Measurements from ENCODE around the gene INTS4. TPM values are rescaled to one million over a fixed set of nuclear protein-coding genes. Genes with fewer than 3 reads are reported as not detected.

The INTS4 gene
- total and polyA plus RNA-seq, 2 experiments from 2014 or later = 24.6 to 47.6 TPM

DNA sequence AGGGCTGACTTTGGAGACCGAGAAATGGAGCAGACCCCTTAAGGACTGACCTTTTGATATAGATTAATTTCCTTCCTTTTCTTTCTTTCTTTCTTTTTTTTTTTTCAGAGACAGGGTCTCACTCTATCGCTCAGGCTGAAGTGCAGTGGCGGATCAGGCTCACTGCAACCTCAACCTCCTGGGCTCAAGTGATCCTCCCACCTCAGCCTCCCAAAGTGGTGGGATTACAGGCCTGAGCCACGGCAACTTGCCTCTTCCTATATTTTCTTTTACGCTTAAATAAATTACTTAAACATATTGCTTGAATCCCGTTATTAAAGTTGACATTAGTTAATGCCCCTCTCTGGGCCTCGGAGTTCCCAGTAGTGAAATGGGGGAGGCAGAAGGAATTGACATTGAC, 29.0 kb upstream of the INTS4 start:
- Histone ChIP-seq H4K20me1 (replicated peaks; ENCODE audit: insufficient read depth) (no peaks in the 10 kb centered on the region), H2AFZ (peak overlapping the region; percentile 93), H3K4me1 (ENCODE audit: insufficient read depth) (peaks cover 7% of the 10 kb centered on the region; the same call in 1 of the 2 replicates), H3K4me3 (peak overlapping the region; percentile 71), H3K27me3 (ENCODE audit: insufficient read depth) (no peaks in the 10 kb centered on the region), H3K9me2 (ENCODE audit: insufficient read depth) (no peaks in the 10 kb centered on the region), H3K79me2 (replicated peaks; ENCODE audit: insufficient read depth) (no peaks in the 10 kb centered on the region; the same call in 1 of the 2 replicates), H3K4me2 (peak overlapping the region; percentile 88), H3K27ac (ENCODE audit: low read depth) (no peak overlapping the region), H3K36me3 (ENCODE audit: insufficient read depth) (no peaks in the 10 kb centered on the region), H3F3A (replicated peaks; ENCODE audit: low read depth) (peaks cover 9% of the 10 kb centered on the region)
- TF ChIP-seq EZH2 (IDR thresholded peaks at IDR 0.05; ENCODE audit: low read depth, unreplicated experiment) = no peak
- TF ChIP-seq, protein P1, sequence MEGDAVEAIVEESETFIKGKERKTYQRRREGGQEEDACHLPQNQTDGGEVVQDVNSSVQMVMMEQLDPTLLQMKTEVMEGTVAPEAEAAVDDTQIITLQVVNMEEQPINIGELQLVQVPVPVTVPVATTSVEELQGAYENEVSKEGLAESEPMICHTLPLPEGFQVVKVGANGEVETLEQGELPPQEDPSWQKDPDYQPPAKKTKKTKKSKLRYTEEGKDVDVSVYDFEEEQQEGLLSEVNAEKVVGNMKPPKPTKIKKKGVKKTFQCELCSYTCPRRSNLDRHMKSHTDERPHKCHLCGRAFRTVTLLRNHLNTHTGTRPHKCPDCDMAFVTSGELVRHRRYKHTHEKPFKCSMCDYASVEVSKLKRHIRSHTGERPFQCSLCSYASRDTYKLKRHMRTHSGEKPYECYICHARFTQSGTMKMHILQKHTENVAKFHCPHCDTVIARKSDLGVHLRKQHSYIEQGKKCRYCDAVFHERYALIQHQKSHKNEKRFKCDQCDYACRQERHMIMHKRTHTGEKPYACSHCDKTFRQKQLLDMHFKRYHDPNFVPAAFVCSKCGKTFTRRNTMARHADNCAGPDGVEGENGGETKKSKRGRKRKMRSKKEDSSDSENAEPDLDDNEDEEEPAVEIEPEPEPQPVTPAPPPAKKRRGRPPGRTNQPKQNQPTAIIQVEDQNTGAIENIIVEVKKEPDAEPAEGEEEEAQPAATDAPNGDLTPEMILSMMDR (conservative IDR thresholded peaks at IDR 0.05; ENCODE audit: low read depth in 2 of 2) = no peak
- no peak for TF ChIP-seq ETS1 (IDR thresholded peaks at IDR 0.05)
- no peak for TF ChIP-seq ZNF331 (CRISPR knock-in tag; IDR thresholded peaks at IDR 0.05; ENCODE audit: low read depth)
- no peak for TF ChIP-seq JUNB (IDR thresholded peaks at IDR 0.05; ENCODE audit: unreplicated experiment)
- TF ChIP-seq ZNF114 (CRISPR knock-in tag; IDR thresholded peaks at IDR 0.05) = no peak
- no peak for TF ChIP-seq CREB1 (CRISPR knock-in tag; IDR thresholded peaks at IDR 0.05; ENCODE audit: low read depth)
- TF ChIP-seq STAT1 (IDR thresholded peaks at IDR 0.05; ENCODE audit: unreplicated experiment) = no peak
- no peak for TF ChIP-seq NANOG (IDR thresholded peaks at IDR 0.05; ENCODE audit: borderline replicate concordance)
- TF ChIP-seq, protein P2, sequence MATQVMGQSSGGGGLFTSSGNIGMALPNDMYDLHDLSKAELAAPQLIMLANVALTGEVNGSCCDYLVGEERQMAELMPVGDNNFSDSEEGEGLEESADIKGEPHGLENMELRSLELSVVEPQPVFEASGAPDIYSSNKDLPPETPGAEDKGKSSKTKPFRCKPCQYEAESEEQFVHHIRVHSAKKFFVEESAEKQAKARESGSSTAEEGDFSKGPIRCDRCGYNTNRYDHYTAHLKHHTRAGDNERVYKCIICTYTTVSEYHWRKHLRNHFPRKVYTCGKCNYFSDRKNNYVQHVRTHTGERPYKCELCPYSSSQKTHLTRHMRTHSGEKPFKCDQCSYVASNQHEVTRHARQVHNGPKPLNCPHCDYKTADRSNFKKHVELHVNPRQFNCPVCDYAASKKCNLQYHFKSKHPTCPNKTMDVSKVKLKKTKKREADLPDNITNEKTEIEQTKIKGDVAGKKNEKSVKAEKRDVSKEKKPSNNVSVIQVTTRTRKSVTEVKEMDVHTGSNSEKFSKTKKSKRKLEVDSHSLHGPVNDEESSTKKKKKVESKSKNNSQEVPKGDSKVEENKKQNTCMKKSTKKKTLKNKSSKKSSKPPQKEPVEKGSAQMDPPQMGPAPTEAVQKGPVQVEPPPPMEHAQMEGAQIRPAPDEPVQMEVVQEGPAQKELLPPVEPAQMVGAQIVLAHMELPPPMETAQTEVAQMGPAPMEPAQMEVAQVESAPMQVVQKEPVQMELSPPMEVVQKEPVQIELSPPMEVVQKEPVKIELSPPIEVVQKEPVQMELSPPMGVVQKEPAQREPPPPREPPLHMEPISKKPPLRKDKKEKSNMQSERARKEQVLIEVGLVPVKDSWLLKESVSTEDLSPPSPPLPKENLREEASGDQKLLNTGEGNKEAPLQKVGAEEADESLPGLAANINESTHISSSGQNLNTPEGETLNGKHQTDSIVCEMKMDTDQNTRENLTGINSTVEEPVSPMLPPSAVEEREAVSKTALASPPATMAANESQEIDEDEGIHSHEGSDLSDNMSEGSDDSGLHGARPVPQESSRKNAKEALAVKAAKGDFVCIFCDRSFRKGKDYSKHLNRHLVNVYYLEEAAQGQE (IDR thresholded peaks at IDR 0.05; ENCODE audit: unreplicated experiment) = no peak
- TF ChIP-seq POLR2AphosphoS5 (IDR thresholded peaks at IDR 0.05; ENCODE audit: low read depth) = no peak
- TF ChIP-seq EZH2phosphoT487 (IDR thresholded peaks at IDR 0.05; ENCODE audit: unreplicated experiment) = no peak
- TF ChIP-seq, protein P3, sequence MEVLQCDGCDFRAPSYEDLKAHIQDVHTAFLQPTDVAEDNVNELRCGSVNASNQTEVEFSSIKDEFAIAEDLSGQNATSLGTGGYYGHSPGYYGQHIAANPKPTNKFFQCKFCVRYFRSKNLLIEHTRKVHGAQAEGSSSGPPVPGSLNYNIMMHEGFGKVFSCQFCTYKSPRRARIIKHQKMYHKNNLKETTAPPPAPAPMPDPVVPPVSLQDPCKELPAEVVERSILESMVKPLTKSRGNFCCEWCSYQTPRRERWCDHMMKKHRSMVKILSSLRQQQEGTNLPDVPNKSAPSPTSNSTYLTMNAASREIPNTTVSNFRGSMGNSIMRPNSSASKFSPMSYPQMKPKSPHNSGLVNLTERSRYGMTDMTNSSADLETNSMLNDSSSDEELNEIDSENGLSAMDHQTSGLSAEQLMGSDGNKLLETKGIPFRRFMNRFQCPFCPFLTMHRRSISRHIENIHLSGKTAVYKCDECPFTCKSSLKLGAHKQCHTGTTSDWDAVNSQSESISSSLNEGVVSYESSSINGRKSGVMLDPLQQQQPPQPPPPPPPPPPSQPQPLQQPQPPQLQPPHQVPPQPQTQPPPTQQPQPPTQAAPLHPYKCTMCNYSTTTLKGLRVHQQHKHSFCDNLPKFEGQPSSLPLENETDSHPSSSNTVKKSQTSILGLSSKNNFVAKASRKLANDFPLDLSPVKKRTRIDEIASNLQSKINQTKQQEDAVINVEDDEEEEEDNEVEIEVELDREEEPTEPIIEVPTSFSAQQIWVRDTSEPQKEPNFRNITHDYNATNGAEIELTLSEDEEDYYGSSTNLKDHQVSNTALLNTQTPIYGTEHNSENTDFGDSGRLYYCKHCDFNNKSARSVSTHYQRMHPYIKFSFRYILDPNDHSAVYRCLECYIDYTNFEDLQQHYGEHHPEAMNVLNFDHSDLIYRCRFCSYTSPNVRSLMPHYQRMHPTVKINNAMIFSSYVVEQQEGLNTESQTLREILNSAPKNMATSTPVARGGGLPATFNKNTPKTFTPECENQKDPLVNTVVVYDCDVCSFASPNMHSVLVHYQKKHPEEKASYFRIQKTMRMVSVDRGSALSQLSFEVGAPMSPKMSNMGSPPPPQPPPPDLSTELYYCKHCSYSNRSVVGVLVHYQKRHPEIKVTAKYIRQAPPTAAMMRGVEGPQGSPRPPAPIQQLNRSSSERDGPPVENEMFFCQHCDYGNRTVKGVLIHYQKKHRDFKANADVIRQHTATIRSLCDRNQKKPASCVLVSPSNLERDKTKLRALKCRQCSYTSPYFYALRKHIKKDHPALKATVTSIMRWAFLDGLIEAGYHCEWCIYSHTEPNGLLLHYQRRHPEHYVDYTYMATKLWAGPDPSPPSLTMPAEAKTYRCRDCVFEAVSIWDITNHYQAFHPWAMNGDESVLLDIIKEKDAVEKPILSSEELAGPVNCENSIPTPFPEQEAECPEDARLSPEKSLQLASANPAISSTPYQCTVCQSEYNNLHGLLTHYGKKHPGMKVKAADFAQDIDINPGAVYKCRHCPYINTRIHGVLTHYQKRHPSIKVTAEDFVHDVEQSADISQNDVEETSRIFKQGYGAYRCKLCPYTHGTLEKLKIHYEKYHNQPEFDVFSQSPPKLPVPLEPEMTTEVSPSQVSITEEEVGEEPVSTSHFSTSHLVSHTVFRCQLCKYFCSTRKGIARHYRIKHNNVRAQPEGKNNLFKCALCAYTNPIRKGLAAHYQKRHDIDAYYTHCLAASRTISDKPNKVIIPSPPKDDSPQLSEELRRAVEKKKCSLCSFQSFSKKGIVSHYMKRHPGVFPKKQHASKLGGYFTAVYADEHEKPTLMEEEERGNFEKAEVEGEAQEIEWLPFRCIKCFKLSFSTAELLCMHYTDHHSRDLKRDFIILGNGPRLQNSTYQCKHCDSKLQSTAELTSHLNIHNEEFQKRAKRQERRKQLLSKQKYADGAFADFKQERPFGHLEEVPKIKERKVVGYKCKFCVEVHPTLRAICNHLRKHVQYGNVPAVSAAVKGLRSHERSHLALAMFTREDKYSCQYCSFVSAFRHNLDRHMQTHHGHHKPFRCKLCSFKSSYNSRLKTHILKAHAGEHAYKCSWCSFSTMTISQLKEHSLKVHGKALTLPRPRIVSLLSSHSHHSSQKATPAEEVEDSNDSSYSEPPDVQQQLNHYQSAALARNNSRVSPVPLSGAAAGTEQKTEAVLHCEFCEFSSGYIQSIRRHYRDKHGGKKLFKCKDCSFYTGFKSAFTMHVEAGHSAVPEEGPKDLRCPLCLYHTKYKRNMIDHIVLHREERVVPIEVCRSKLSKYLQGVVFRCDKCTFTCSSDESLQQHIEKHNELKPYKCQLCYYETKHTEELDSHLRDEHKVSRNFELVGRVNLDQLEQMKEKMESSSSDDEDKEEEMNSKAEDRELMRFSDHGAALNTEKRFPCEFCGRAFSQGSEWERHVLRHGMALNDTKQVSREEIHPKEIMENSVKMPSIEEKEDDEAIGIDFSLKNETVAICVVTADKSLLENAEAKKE (CRISPR knock-in tag; IDR thresholded peaks at IDR 0.05) = no peak
- H3K9me3 Mint-ChIP-seq = peaks cover 5% of the 10 kb centered on the region
- no peak for DNase-seq (ENCODE audit: low spot score)
- H3K36me3 Mint-ChIP-seq (ENCODE audit: low read depth) = no peaks in the 10 kb centered on the region
- peak; percentile 4; the same call in 1 of the 3 replicates for ATAC-seq
- peak overlapping the region; percentile 85 for H3K4me3 Mint-ChIP-seq
- peaks cover 19% of the 10 kb centered on the region for H3K4me1 Mint-ChIP-seq
- H3K27ac Mint-ChIP-seq = 0 out of 2 replicates have a peak overlapping the region, but pooled peaks have one; percentile 61
- no peaks in the 10 kb centered on the region for H3K27me3 Mint-ChIP-seq (ENCODE audit: insufficient read depth, low read depth, poor library complexity)

Measured in GM23338 (cell line).